Liver (tissue), 9 donors: ENCODE results near the gene ZNRF3. TPM values are rescaled to one million over a fixed set of nuclear protein-coding genes. Genes with fewer than 3 reads are reported as not detected.
A peak's percentile ranks its signal among the peaks of the same experiment; 100 is the strongest.

Experiments
- DNase-seq: peaks from one replicate; pipeline ENCODE4 v3.0.0-alpha.2; 2017; ENCODE audit warnings: low spot score
- H3K27ac ChIP-seq, 2 donors: one replicate each; pipeline ENCODE4 v1.7.0; 2013; ENCODE audit warnings: inconsistent platforms in 2 of 2, low read length in 2 of 2, control low read depth in 1 of 2, low read depth in 1 of 2, mild to moderate bottlenecking in 1 of 2
- H3K27me3 ChIP-seq, 4 donors: one replicate each; pipeline versions ENCODE4 v1.6.1 to v1.7.0; 2013; ENCODE audit warnings: low read length in 3 of 4, inconsistent platforms in 1 of 4, mild to moderate bottlenecking in 1 of 4, moderate library complexity in 1 of 4; ENCODE audit not compliant: control insufficient read depth in 4 of 4, insufficient read depth in 4 of 4
- H3K36me3 ChIP-seq, 4 donors: one replicate each; pipeline versions ENCODE4 v1.6.1 to v1.7.0; 2013; ENCODE audit warnings: low read length in 3 of 4, mild to moderate bottlenecking in 3 of 4, low read depth in 1 of 4, moderate library complexity in 1 of 4; ENCODE audit not compliant: control insufficient read depth in 4 of 4, insufficient read depth in 3 of 4
- H3K4me1 ChIP-seq, 4 donors: one replicate each; pipeline versions ENCODE4 v1.6.1 to v1.7.0; 2013; ENCODE audit warnings: low read length in 3 of 4, mild to moderate bottlenecking in 3 of 4, moderate library complexity in 1 of 4; ENCODE audit not compliant: control insufficient read depth in 4 of 4, insufficient read depth in 4 of 4
- H3K4me3 ChIP-seq, 3 donors: one replicate each; pipeline versions ENCODE4 v1.6.1 to v1.7.0; 2013; ENCODE audit warnings: low read length in 3 of 3, control low read depth in 1 of 3, low read depth in 1 of 3, mild to moderate bottlenecking in 1 of 3
- H3K9ac ChIP-seq, 2 donors: one replicate each; pipeline ENCODE4 v1.7.0; 2013; ENCODE audit warnings: low read length in 2 of 2, mild to moderate bottlenecking in 2 of 2, moderate library complexity in 2 of 2, control low read depth in 1 of 2, low read depth in 1 of 2
- H3K9me3 ChIP-seq, 4 donors: one replicate each; pipeline versions ENCODE4 v1.6.1 to v1.7.0; 2013; ENCODE audit warnings: low read length in 3 of 4; ENCODE audit not compliant: control insufficient read depth in 4 of 4
- EGR1 ChIP-seq, 2 donors: IDR thresholded peaks; 2 replicates each; pipeline ENCODE4 v1.6.1; 2016 to 2018; ENCODE audit warnings: antibody characterized with exemption in 2 of 2, low read depth in 2 of 2
- FOXA1 ChIP-seq: IDR thresholded peaks from 2 replicates; pipeline ENCODE4 v1.6.1; 2016; ENCODE audit warnings: antibody characterized with exemption
- FOXA2 ChIP-seq: IDR thresholded peaks from 2 replicates; pipeline ENCODE4 v1.6.1; 2016; ENCODE audit warnings: antibody characterized with exemption
- GABPA ChIP-seq, 2 donors: IDR thresholded peaks in 1 of 2; conservative IDR thresholded peaks in 1 of 2; 2 replicates each; pipeline ENCODE4 v1.6.1; 2016; ENCODE audit warnings: antibody characterized with exemption in 2 of 2, mild to moderate bottlenecking in 1 of 2, moderate library complexity in 1 of 2
- HNF4A ChIP-seq, 2 donors: conservative IDR thresholded peaks; 2 replicates each; pipeline ENCODE4 v1.6.1; 2016; ENCODE audit warnings: antibody characterized with exemption in 2 of 2, mild to moderate bottlenecking in 2 of 2
- HNF4G ChIP-seq: IDR thresholded peaks from 2 replicates; pipeline ENCODE4 v1.6.1; 2016; ENCODE audit warnings: antibody characterized with exemption
- JUND ChIP-seq, 2 donors: IDR thresholded peaks; 2 replicates each; pipeline ENCODE4 v1.6.1; 2016; ENCODE audit warnings: antibody characterized with exemption in 2 of 2
- RAD21 ChIP-seq, 2 donors: IDR thresholded peaks; 2 replicates each; pipeline ENCODE4 v1.6.1; 2016; ENCODE audit warnings: antibody characterized with exemption in 2 of 2, mild to moderate bottlenecking in 2 of 2
- RXRA ChIP-seq, 2 donors: IDR thresholded peaks; 2 replicates each; pipeline ENCODE4 v1.6.1; 2017 to 2018; ENCODE audit warnings: antibody characterized with exemption in 2 of 2, mild to moderate bottlenecking in 1 of 2
- SP1 ChIP-seq: IDR thresholded peaks from 2 replicates; pipeline ENCODE4 v1.6.1; 2018; ENCODE audit warnings: antibody characterized with exemption, mild to moderate bottlenecking
- TAF1 ChIP-seq: conservative IDR thresholded peaks from 2 replicates; pipeline ENCODE4 v1.6.1; 2016; ENCODE audit warnings: antibody characterized with exemption, mild to moderate bottlenecking
- YY1 ChIP-seq: IDR thresholded peaks from 2 replicates; pipeline ENCODE4 v1.6.1; 2016; ENCODE audit warnings: antibody characterized with exemption, mild to moderate bottlenecking
- ZBTB33 ChIP-seq: IDR thresholded peaks from 2 replicates; pipeline ENCODE4 v1.6.1; 2016; ENCODE audit warnings: antibody characterized with exemption
- WGBS: extraction: QIAGEN DNeasy Blood & Tissue Kit; methylation state at CpG from one replicate; pipeline ENCODE4 v1.1.7; 2013; 5-methylcytosine and 5-hydroxymethylcytosine counted together
- polyA plus RNA-seq, 2 donors: library from polyadenylated mRNA; stranded (reverse) in 1 of 2; unstranded in 1 of 2; fragments of 200-250 nt in 1 of 2; fragments of >200 nt in 1 of 2; fragmentation: Nextera tagmentation in 1 of 2; extraction: Ambion mirVana in 1 of 2; gene quantifications; one replicate each; pipeline versions ENCODE4 v1.2.1 to v1.2.3, GENCODE V29; 2013 to 2015
- total RNA-seq, 2 donors: library from RNA; depleted of rRNA; stranded (reverse); fragments of >200 nt; gene quantifications; one replicate each; pipeline ENCODE4 v1.2.3, GENCODE V29; 2014
- TF ChIP-seq, protein P1 (sequence below): fragments of 150-350 bp; IDR thresholded peaks from 2 replicates; pipeline ENCODE4 v1.5.1; 2017; ENCODE audit warnings: improper control_type of control experiment, low read depth, low read length; ENCODE audit not compliant: missing input control
- TF ChIP-seq, protein P2 (sequence below): IDR thresholded peaks from 2 replicates; pipeline ENCODE4 v1.6.1; 2016; ENCODE audit warnings: antibody characterized with exemption
- TF ChIP-seq, protein P3 (sequence below): IDR thresholded peaks from 2 replicates; pipeline ENCODE4 v1.6.1; 2016; ENCODE audit warnings: antibody characterized with exemption, mild to moderate bottlenecking
- TF ChIP-seq, protein P4 (sequence below): IDR thresholded peaks from 2 replicates; pipeline ENCODE4 v1.6.1; 2016; ENCODE audit warnings: antibody characterized with exemption
- donor health status: healthy.
- donor health status: healthy.
- donor health status: healthy.
- donor health status: healthy.
- donor health status: healthy.

The ZNRF3 gene
- total and polyA plus RNA-seq, 4 donors, result 2.2 to 5.9 (median 4.7) TPM

DNA sequence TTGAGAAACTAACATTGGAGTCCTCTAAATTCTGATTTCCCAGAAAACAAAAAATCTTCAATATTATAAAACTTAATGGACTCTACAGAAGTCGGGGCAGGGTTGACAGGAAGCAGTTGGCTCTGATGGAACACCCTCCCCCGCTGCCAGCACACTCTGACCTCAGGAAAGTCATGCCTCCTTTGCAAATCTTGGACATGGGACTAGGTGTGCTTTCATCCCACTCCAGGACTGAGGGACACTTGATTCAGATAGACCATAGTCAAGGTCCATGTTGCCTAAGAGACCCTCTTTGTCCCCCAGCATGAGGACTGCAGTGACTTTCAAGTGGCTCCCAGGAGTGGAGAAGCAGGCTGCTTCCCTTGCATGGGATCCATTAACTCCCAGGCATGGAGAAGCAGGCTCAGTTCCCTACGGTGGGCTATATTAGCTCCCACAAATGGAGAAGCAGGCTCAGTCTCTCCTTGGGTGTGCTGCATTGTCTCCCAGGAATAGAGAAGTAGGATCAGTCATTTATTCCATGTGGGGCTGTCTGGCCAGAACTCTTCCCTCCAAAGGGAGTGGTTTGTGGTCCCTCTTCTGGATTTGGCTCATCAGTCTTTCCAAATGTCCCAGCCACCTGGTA, 139.9 kb downstream of the ZNRF3 start:
- TF ChIP-seq EGR1 (IDR thresholded peaks at IDR 0.05; ENCODE audit: low read depth in 2 of 2), result peak in 1 of 2 donors; percentile 18
- peak in 1 of 2 donors; percentile 32 for TF ChIP-seq RAD21 (IDR thresholded peaks at IDR 0.05)
- no peak for TF ChIP-seq ZBTB33
- peak; percentile 68 to 75 for TF ChIP-seq RXRA (IDR thresholded peaks at IDR 0.05)
- TF ChIP-seq, protein P1, sequence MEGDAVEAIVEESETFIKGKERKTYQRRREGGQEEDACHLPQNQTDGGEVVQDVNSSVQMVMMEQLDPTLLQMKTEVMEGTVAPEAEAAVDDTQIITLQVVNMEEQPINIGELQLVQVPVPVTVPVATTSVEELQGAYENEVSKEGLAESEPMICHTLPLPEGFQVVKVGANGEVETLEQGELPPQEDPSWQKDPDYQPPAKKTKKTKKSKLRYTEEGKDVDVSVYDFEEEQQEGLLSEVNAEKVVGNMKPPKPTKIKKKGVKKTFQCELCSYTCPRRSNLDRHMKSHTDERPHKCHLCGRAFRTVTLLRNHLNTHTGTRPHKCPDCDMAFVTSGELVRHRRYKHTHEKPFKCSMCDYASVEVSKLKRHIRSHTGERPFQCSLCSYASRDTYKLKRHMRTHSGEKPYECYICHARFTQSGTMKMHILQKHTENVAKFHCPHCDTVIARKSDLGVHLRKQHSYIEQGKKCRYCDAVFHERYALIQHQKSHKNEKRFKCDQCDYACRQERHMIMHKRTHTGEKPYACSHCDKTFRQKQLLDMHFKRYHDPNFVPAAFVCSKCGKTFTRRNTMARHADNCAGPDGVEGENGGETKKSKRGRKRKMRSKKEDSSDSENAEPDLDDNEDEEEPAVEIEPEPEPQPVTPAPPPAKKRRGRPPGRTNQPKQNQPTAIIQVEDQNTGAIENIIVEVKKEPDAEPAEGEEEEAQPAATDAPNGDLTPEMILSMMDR, result no peak
- TF ChIP-seq FOXA1, result no peak
- TF ChIP-seq JUND (IDR thresholded peaks at IDR 0.05), result peak in 1 of 2 donors; percentile 51
- peak; percentile 72 to 75 for TF ChIP-seq HNF4A (conservative IDR thresholded peaks at IDR 0.05)
- peak; percentile 53 for TF ChIP-seq HNF4G
- TF ChIP-seq GABPA (IDR thresholded peaks at IDR 0.05 in 1 of 2, conservative IDR thresholded peaks at IDR 0.05 in 1 of 2), result peak in 1 of 2 donors; percentile 20
- peak; percentile 69 for TF ChIP-seq YY1
- TF ChIP-seq TAF1, result no peak
- peak; percentile 26 for TF ChIP-seq SP1
- no peak for TF ChIP-seq FOXA2
- TF ChIP-seq, protein P2, sequence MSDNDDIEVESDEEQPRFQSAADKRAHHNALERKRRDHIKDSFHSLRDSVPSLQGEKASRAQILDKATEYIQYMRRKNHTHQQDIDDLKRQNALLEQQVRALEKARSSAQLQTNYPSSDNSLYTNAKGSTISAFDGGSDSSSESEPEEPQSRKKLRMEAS, result no peak
- H3K27ac ChIP-seq, result peak overlapping the region; percentile 70 to 84

GRCh38 chr22:29026579-29026978, 143.2 kb downstream of the ZNRF3 start:
- Histone ChIP-seq H3K4me3 (no peak overlapping the region), H3K4me1 (peaks cover 11 to 56% (median 30%) of the 10 kb centered on the region in 4 donors), H3K27ac (no peak overlapping the region), H3K27me3 (no peaks in the 10 kb centered on the region), H3K9ac (no peak overlapping the region), H3K9me3 (no peaks in the 10 kb centered on the region), H3K36me3 (no peaks in the 10 kb centered on the region)
- no peak for DNase-seq
- 95% methylated on average over 3 of the region's 3 CpGs for WGBS
- TF ChIP-seq, protein P3, sequence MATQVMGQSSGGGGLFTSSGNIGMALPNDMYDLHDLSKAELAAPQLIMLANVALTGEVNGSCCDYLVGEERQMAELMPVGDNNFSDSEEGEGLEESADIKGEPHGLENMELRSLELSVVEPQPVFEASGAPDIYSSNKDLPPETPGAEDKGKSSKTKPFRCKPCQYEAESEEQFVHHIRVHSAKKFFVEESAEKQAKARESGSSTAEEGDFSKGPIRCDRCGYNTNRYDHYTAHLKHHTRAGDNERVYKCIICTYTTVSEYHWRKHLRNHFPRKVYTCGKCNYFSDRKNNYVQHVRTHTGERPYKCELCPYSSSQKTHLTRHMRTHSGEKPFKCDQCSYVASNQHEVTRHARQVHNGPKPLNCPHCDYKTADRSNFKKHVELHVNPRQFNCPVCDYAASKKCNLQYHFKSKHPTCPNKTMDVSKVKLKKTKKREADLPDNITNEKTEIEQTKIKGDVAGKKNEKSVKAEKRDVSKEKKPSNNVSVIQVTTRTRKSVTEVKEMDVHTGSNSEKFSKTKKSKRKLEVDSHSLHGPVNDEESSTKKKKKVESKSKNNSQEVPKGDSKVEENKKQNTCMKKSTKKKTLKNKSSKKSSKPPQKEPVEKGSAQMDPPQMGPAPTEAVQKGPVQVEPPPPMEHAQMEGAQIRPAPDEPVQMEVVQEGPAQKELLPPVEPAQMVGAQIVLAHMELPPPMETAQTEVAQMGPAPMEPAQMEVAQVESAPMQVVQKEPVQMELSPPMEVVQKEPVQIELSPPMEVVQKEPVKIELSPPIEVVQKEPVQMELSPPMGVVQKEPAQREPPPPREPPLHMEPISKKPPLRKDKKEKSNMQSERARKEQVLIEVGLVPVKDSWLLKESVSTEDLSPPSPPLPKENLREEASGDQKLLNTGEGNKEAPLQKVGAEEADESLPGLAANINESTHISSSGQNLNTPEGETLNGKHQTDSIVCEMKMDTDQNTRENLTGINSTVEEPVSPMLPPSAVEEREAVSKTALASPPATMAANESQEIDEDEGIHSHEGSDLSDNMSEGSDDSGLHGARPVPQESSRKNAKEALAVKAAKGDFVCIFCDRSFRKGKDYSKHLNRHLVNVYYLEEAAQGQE, result no peak
- TF ChIP-seq GABPA (IDR thresholded peaks at IDR 0.05 in 1 of 2, conservative IDR thresholded peaks at IDR 0.05 in 1 of 2) (no peak), EGR1 (IDR thresholded peaks at IDR 0.05; ENCODE audit: low read depth in 2 of 2) (no peak), RAD21 (IDR thresholded peaks at IDR 0.05) (no peak), SP1 (no peak), HNF4A (conservative IDR thresholded peaks at IDR 0.05) (no peak), FOXA2 (no peak)
- TF ChIP-seq, protein P2, result no peak
- TF ChIP-seq, protein P4, sequence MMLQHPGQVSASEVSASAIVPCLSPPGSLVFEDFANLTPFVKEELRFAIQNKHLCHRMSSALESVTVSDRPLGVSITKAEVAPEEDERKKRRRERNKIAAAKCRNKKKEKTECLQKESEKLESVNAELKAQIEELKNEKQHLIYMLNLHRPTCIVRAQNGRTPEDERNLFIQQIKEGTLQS, result no peak
- TF ChIP-seq, protein P1, result no peak

More for the DNA sequence above, 139.9 kb downstream of the ZNRF3 start:
- Histone ChIP-seq H3K4me1 (peaks cover 6 to 45% (median 19%) of the 10 kb centered on the region in 4 donors), H3K4me3 (no peak overlapping the region), H3K9me3 (no peaks in the 10 kb centered on the region), H3K9ac (peak overlapping the region in 1 of 2 donors; percentile 1), H3K36me3 (no peaks in the 10 kb centered on the region), H3K27me3 (no peaks in the 10 kb centered on the region)
- whole genome bisulfite sequencing, result 32% methylated on average over 3 of the region's 3 CpGs
- DNase-seq, result no peak
